GM21619 (cell line): ENCODE results near the gene DSCAML1.

Experiments used
- ATAC-seq: cut with Tn5 transposase; IDR thresholded peaks from one replicate; pipeline ENCODE4 v1.9.1; 2021; ENCODE audit not compliant: unreplicated experiment

The DSCAML1 gene

GRCh38 chr11:117562136-117562535 is 234.9 kb downstream of the DSCAML1 start:
- ATAC-seq = no peak

GRCh38 chr11:117560780-117561530 is 236.1 kb downstream of the DSCAML1 start:
- no peak for ATAC-seq

GRCh38 chr11:117559698-117560097 is 237.3 kb downstream of the DSCAML1 start:
- no peak for ATAC-seq

- no peak for ATAC-seq
These were observed 239.7 kb downstream of the DSCAML1 start for GRCh38 chr11:117557361-117557760.

GRCh38 chr11:117554601-117555333 is 242.2 kb downstream of the DSCAML1 start:
- no peak for ATAC-seq

GRCh38 chr11:117552626-117553025 is 244.4 kb downstream of the DSCAML1 start:
- ATAC-seq = no peak

GRCh38 chr11:117551761-117552343 is 245.2 kb downstream of the DSCAML1 start:
- ATAC-seq = no peak

GRCh38 chr11:117550466-117550865 is 246.6 kb downstream of the DSCAML1 start:
- ATAC-seq = no peak

GRCh38 chr11:117549417-117549816 is 247.6 kb downstream of the DSCAML1 start:
- ATAC-seq = no peak

- no peak for ATAC-seq
These were observed 248.1 kb downstream of the DSCAML1 start for GRCh38 chr11:117548876-117549275.

- no peak for ATAC-seq
These were observed 249.1 kb downstream of the DSCAML1 start for GRCh38 chr11:117547946-117548345.

- ATAC-seq = no peak
These were observed 249.7 kb downstream of the DSCAML1 start for GRCh38 chr11:117547195-117547850.

GRCh38 chr11:117546431-117547194 is 250.4 kb downstream of the DSCAML1 start:
- no peak for ATAC-seq

- ATAC-seq = no peak
These were observed 251.3 kb downstream of the DSCAML1 start for GRCh38 chr11:117545706-117546105.

GRCh38 chr11:117544130-117544800 is 252.8 kb downstream of the DSCAML1 start:
- no peak for ATAC-seq

- no peak for ATAC-seq
These were observed 255.8 kb downstream of the DSCAML1 start for GRCh38 chr11:117541211-117541610.

- ATAC-seq = no peak
These were observed 258.5 kb downstream of the DSCAML1 start for GRCh38 chr11:117538263-117539135.

GRCh38 chr11:117535850-117536411 is 261.1 kb downstream of the DSCAML1 start:
- ATAC-seq = no peak
